HepG2 (cell line): ENCODE measurements around the gene COX4I1. TPM values are rescaled to one million over a fixed set of nuclear protein-coding genes. Genes with fewer than 3 reads are reported as not detected.

ENCODE experiments used
- AHR ChIP-seq: IDR thresholded peaks from 2 replicates; pipeline ENCODE4 v1.6.1; 2018; ENCODE audit warnings: missing genetic modification reagents, missing compliant biosample characterization
- ATF1 ChIP-seq: IDR thresholded peaks from 2 replicates; pipeline ENCODE4 v1.6.1; 2016; ENCODE audit warnings: mild to moderate bottlenecking, control low read depth
- DNMT1 ChIP-seq: sonication (generic); formaldehyde crosslinking; IDR thresholded peaks from 2 replicates; pipeline ENCODE4 v1.5.1; 2020; ENCODE audit warnings: mild to moderate bottlenecking, missing genetic modification reagents
- DNMT3B ChIP-seq: conservative IDR thresholded peaks from 2 replicates; pipeline ENCODE4 v1.6.1; 2016; ENCODE audit warnings: missing biosample characterization, control low read depth
- HDAC1 ChIP-seq: sonication (generic); formaldehyde crosslinking; IDR thresholded peaks from 2 replicates; pipeline ENCODE4 v1.5.1; 2020; ENCODE audit warnings: mild to moderate bottlenecking, missing genetic modification reagents
- HHEX ChIP-seq: IDR thresholded peaks from 2 replicates; pipeline ENCODE4 v1.6.1; 2016; ENCODE audit warnings: control low read depth
- KDM5B ChIP-seq: sonication (generic); formaldehyde crosslinking; IDR thresholded peaks from 2 replicates; pipeline ENCODE4 v1.4.0; 2020; ENCODE audit warnings: missing genetic modification reagents, mild to moderate bottlenecking, borderline replicate concordance
- NFE2L2 ChIP-seq: fragments of 150-350 bp; IDR thresholded peaks from 2 replicates; pipeline ENCODE4 v1.6.1; 2014; ENCODE audit warnings: low read length
- NRL ChIP-seq: sonication (generic); formaldehyde crosslinking; IDR thresholded peaks from 2 replicates; pipeline ENCODE4 v1.5.0; 2020; ENCODE audit warnings: missing genetic modification reagents, mild to moderate bottlenecking, moderate library complexity, borderline replicate concordance
- RCOR2 ChIP-seq: IDR thresholded peaks from 2 replicates; pipeline ENCODE4 v1.6.1; 2016; ENCODE audit warnings: missing biosample characterization, missing genetic modification reagents
- RXRA ChIP-seq: sonication (generic); formaldehyde crosslinking; IDR thresholded peaks from 2 replicates; pipeline ENCODE4 v1.5.1; 2020; ENCODE audit warnings: missing genetic modification reagents
- ZFP36L2 ChIP-seq: sonication (generic); formaldehyde crosslinking; IDR thresholded peaks from 2 replicates; pipeline ENCODE4 v1.4.0; 2020; ENCODE audit warnings: missing genetic modification reagents
- ZFP82 ChIP-seq: sonication (generic); formaldehyde crosslinking; IDR thresholded peaks from 2 replicates; pipeline ENCODE4 v1.5.1; 2020; ENCODE audit warnings: mild to moderate bottlenecking, missing genetic modification reagents, borderline replicate concordance
- ZFX ChIP-seq: sonication (generic); formaldehyde crosslinking; IDR thresholded peaks from 2 replicates; pipeline ENCODE4 v1.4.0; 2020; ENCODE audit warnings: mild to moderate bottlenecking, low read depth, missing genetic modification reagents, moderate library complexity
- ZNF441 ChIP-seq: sonication (generic); formaldehyde crosslinking; IDR thresholded peaks from 2 replicates; pipeline ENCODE4 v1.7.0; 2021; ENCODE audit warnings: missing genetic modification reagents, borderline replicate concordance
- ZNF768 ChIP-seq: sonication (generic); formaldehyde crosslinking; IDR thresholded peaks from 2 replicates; pipeline ENCODE4 v1.4.0; 2020; ENCODE audit warnings: missing genetic modification reagents
- ZNF790 ChIP-seq: sonication (generic); formaldehyde crosslinking; IDR thresholded peaks from 2 replicates; pipeline ENCODE4 v1.8.0; 2022; ENCODE audit warnings: missing genetic modification reagents, mild to moderate bottlenecking, borderline replicate concordance
- polyA plus RNA-seq, 8 experiments: library from polyadenylated mRNA; depleted of rRNA in 3 of 8; stranded (reverse) in 7 of 8; unstranded in 1 of 8; fragments of >200 nt; fragmentation: Illumina TruSeq in 4 of 8; extraction: Trizol in 4 of 8; gene quantifications; 2 replicates each; pipeline versions ENCODE4 v1.2.1 to v1.2.3, GENCODE V29; 2011 to 2016; ENCODE audit warnings: low read depth in 4 of 8, missing spikeins in 1 of 8, mixed read lengths in 1 of 8; ENCODE audit not compliant: insufficient read depth in 1 of 8
- total RNA-seq, 5 experiments: library from RNA; depleted of rRNA; stranded (reverse); fragments of >200 nt; fragmentation: Illumina TruSeq; extraction: Trizol; gene quantifications; 2 replicates each; pipeline ENCODE4 v1.2.3, GENCODE V29; 2016; ENCODE audit warnings: low read depth in 1 of 5
- TF ChIP-seq, protein P1 (sequence below): sonication (generic); formaldehyde crosslinking; IDR thresholded peaks from 2 replicates; pipeline ENCODE4 v1.8.0; 2022; ENCODE audit warnings: missing genetic modification reagents, mild to moderate bottlenecking, inconsistent platforms, borderline replicate concordance
- TF ChIP-seq, protein P2 (sequence below): sonication (generic); formaldehyde crosslinking; IDR thresholded peaks from 2 replicates; pipeline ENCODE4 v1.9.0; 2021; ENCODE audit warnings: missing genetic modification reagents, borderline replicate concordance
- TF ChIP-seq, protein P3 (sequence below): sonication (generic); formaldehyde crosslinking; IDR thresholded peaks from 2 replicates; pipeline ENCODE4 v1.4.0; 2020; ENCODE audit warnings: mild to moderate bottlenecking, missing genetic modification reagents, borderline replicate concordance
- TF ChIP-seq, protein P4 (sequence below): fragments of 450-650 bp; IDR thresholded peaks from 2 replicates; pipeline ENCODE4 v1.6.1; 2017

COX4I1 gene
- total and polyA plus RNA-seq, 2 of the 13 experiments (the other 11 are each of a cell fraction or from before 2014, with no cell fraction given), result 658 to 902 TPM

DNA sequence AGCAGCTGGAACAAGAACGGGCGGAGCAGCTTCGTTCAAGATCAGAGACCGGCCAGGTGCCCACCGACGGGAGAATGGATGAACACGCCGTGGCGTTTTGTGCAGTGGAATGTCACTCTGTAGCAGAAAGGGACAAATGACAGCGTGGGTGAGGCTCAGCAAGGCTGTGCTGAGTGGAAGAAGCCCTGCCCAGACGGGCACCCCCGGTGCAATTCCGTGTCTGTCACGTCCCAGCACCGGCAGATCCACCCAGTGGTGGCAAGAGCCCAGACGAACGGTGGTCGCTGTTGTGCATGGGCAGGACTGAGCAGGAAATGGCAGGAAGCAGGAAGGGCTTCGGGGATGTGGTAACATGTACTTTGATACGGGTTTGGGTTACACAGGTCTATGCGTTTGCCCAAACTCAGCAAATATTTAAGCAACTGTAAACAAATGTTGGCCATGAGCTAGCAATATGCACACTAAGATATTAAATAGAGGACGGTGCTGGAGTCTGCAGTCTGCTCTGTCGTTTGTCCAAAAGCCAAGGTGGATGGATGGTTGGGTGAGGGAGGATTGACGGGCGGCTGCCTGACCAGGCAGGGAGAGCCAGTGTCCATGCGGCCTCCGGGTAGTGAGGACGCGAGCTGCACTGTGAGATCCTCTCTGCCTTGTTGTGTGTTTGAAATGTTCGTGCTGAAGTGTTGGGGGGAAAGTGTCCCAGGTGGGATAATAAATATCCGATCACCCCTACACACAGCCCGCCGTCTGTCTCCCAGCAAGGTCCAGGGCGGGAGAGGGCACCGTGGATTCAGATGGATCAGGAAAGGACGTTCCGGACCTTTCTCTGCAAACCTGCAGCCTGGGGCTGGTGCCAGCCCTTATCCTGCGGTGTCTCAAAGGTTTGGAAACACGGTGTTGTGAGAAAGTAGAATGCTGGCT lies 48.4 kb downstream of the COX4I1 start (continued):
- TF ChIP-seq RCOR2 (CRISPR knock-in tag), result peak; percentile 84; the same call in 1 of the 2 replicates
- TF ChIP-seq, protein P1, sequence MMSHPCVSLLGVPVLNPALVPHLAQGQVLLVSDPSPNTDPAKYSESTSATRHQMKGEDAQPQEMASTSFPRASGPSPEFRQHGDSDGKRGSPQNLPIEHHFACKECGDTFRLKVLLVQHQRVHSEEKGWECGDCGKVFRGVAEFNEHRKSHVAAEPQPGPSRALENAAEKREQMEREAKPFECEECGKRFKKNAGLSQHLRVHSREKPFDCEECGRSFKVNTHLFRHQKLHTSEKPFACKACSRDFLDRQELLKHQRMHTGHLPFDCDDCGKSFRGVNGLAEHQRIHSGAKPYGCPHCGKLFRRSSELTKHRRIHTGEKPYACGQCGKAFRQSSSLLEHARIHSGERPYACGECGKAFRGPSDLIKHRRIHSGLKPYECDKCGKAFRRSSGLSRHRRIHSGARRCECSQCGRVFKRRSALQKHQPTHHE (CRISPR knock-in tag), result 0 out of 2 replicates have a peak, but pooled peaks have one; percentile 34
- peak; percentile 52; the same call in 1 of the 2 replicates for TF ChIP-seq ZFX (CRISPR knock-in tag)
- peak; percentile 84 for TF ChIP-seq ZNF768 (CRISPR knock-in tag)
- TF ChIP-seq, protein P2, sequence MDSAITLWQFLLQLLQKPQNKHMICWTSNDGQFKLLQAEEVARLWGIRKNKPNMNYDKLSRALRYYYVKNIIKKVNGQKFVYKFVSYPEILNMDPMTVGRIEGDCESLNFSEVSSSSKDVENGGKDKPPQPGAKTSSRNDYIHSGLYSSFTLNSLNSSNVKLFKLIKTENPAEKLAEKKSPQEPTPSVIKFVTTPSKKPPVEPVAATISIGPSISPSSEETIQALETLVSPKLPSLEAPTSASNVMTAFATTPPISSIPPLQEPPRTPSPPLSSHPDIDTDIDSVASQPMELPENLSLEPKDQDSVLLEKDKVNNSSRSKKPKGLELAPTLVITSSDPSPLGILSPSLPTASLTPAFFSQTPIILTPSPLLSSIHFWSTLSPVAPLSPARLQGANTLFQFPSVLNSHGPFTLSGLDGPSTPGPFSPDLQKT (CRISPR knock-in tag), result no peak
- TF ChIP-seq ZFP36L2 (CRISPR knock-in tag), result no peak
- peak; percentile 62; the same call in 1 of the 2 replicates for TF ChIP-seq HHEX (CRISPR knock-in tag)
- peak; percentile 76; the same call in 1 of the 2 replicates for TF ChIP-seq AHR (CRISPR knock-in tag)
- peak; percentile 84 for TF ChIP-seq ZNF441 (CRISPR knock-in tag)
- TF ChIP-seq KDM5B (CRISPR knock-in tag), result peak; percentile 84
- TF ChIP-seq ZFP82 (CRISPR knock-in tag), result 0 out of 2 replicates have a peak, but pooled peaks have one; percentile 26
- TF ChIP-seq HDAC1 (CRISPR knock-in tag), result peak; percentile 97
- no peak for TF ChIP-seq ZNF790 (CRISPR knock-in tag)
- TF ChIP-seq, protein P3, sequence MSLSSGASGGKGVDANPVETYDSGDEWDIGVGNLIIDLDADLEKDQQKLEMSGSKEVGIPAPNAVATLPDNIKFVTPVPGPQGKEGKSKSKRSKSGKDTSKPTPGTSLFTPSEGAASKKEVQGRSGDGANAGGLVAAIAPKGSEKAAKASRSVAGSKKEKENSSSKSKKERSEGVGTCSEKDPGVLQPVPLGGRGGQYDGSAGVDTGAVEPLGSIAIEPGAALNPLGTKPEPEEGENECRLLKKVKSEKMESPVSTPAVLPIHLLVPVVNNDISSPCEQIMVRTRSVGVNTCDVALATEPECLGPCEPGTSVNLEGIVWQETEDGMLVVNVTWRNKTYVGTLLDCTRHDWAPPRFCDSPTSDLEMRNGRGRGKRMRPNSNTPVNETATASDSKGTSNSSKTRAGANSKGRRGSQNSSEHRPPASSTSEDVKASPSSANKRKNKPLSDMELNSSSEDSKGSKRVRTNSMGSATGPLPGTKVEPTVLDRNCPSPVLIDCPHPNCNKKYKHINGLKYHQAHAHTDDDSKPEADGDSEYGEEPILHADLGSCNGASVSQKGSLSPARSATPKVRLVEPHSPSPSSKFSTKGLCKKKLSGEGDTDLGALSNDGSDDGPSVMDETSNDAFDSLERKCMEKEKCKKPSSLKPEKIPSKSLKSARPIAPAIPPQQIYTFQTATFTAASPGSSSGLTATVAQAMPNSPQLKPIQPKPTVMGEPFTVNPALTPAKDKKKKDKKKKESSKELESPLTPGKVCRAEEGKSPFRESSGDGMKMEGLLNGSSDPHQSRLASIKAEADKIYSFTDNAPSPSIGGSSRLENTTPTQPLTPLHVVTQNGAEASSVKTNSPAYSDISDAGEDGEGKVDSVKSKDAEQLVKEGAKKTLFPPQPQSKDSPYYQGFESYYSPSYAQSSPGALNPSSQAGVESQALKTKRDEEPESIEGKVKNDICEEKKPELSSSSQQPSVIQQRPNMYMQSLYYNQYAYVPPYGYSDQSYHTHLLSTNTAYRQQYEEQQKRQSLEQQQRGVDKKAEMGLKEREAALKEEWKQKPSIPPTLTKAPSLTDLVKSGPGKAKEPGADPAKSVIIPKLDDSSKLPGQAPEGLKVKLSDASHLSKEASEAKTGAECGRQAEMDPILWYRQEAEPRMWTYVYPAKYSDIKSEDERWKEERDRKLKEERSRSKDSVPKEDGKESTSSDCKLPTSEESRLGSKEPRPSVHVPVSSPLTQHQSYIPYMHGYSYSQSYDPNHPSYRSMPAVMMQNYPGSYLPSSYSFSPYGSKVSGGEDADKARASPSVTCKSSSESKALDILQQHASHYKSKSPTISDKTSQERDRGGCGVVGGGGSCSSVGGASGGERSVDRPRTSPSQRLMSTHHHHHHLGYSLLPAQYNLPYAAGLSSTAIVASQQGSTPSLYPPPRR, result peak; percentile 96
- peak; percentile 85 for TF ChIP-seq NRL (CRISPR knock-in tag)
- TF ChIP-seq DNMT1 (CRISPR knock-in tag), result no peak; the same call in 1 of the 2 replicates
- TF ChIP-seq ATF1 (CRISPR knock-in tag), result no peak
- TF ChIP-seq NFE2L2, result peak; percentile 42; the same call in 1 of the 2 replicates
- peak; percentile 70 for TF ChIP-seq RXRA (CRISPR knock-in tag)
- TF ChIP-seq, protein P4, sequence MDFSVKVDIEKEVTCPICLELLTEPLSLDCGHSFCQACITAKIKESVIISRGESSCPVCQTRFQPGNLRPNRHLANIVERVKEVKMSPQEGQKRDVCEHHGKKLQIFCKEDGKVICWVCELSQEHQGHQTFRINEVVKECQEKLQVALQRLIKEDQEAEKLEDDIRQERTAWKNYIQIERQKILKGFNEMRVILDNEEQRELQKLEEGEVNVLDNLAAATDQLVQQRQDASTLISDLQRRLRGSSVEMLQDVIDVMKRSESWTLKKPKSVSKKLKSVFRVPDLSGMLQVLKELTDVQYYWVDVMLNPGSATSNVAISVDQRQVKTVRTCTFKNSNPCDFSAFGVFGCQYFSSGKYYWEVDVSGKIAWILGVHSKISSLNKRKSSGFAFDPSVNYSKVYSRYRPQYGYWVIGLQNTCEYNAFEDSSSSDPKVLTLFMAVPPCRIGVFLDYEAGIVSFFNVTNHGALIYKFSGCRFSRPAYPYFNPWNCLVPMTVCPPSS, result no peak
- no peak for TF ChIP-seq DNMT3B
